Endometrium (tissue), 2 donors: ENCODE measurements around the gene TM4SF1.
"Not testable (repeated sequence)": the region's sequence is repeated elsewhere in the genome, so short reads cannot be mapped to it uniquely, and the experiment has no call there.

Experiments
- FAIRE-seq: peaks from 2 replicates; lab custom pipeline; 2012; peaks lifted over from hg19 to GRCh38; lab: Jason Lieb, UNC
- donor health status: control.
- donor health status: control.

The TM4SF1 gene

GRCh38 chr3:149343951-149344350, 33.5 kb downstream of the TM4SF1 start:
- no peak for FAIRE-seq

GRCh38 chr3:149342413-149343380, 34.8 kb downstream of the TM4SF1 start:
- no peak for FAIRE-seq

GRCh38 chr3:149340310-149340933, 37.0 kb downstream of the TM4SF1 start:
- no peak for FAIRE-seq

GRCh38 chr3:149339931-149340309, 37.5 kb downstream of the TM4SF1 start:
- no peak for FAIRE-seq

DNA sequence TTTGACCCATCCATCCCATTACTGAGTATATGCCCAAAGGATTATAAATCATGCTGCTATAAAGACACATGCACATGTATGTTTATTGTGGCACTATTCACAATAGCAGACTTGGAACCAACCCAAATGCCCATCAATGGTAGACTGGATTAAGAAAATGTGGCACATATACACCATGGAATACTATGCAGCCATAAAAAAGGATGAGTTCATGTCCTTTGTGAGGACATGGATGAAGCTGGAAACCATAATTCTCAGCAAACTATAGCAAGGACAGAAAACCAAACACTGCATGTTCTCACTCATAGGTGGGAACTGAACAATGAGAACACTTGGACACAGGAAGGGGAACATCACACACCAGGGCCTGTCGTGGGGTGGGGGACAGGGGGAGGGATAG, 40.0 kb downstream of the TM4SF1 start:
- not testable (repeated sequence) for FAIRE-seq

GRCh38 chr3:149336925-149337324, 40.5 kb downstream of the TM4SF1 start:
- no peak for FAIRE-seq

- no peak for FAIRE-seq
These were observed 44.1 kb downstream of the TM4SF1 start, which contains the start of gene TM4SF18 for GRCh38 chr3:149333176-149333859. Gene TM4SF18 (minus strand): TSS chr3:149333636. CDS start chr3:149333382, 254 bp downstream.

GRCh38 chr3:149332771-149333170, 44.7 kb downstream of the TM4SF1 start:
- no peak for FAIRE-seq

DNA sequence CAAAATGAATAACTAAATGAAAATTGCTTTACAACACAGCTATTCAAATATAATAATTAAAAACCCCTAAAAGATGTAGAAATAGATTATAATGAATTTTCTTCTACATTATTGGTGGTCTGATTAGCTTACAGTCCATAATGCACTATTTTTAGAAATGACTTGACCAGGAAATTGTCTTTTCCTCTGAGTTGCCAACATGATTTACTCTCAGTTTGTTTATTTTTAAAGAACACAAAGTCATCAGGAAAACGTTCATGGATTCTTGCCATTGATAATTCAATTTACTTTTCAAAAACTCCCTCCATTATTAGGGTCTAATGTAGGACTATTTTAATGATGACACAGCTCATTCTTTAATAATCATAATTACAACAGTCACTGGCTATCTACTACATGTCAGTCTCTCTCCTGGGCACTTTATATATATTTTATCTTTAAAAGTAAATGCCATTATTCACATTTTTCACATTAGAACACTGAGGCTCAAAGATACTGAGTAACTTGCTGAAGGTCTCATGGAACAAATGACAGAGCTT, 45.2 kb downstream of the TM4SF1 start:
- no peak for FAIRE-seq

DNA sequence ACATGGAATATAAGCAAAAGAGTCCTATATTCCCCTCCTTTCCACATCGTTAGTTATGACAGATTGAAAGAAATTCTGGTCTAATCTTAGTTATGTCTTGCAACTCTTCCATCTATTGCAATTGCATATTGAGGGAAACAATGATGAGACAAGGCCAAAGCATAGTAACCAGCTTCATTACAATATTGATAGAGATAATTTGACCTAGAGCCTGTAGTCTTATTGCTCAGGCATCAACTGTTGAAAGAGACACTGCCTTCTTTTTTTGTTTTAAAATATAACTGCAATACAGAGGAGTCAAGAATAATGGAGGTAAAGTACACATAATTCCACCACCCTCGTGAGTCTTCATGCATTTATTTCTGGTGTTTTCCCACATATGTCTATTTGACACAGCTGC, 46.1 kb downstream of the TM4SF1 start:
- FAIRE-seq: no peak

DNA sequence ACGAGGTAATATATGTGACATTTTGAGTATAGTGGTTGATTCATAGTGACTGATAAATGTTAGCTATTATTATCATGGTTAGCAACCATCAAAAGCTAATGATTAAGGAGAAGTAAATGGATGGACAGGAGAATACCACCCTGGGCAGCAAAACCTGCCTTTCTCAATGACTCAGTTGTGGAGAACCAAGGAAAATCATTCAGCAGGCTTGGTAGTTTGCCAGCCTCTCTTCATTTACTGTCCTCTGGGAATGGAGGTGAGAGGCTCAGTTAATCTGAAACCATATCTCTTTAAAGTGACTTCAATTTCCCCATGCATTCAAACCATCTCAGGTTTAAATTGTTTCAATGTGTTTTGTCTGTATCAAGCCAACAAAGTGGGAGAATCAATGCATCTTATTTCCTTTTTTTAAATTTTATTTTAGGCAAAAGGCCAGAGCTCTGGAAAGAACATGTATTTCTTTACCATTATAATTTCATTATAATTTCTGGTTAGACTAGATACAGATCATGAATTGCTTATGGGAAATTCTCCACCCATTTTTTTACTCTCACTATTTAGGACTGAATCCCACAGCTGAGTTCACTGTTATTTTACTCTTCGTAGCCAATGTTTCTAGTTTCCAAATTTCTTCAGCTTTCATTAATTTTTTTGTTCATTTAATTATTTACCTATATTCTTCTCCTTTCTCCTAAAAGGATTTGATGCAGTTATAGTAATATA, 46.7 kb downstream of the TM4SF1 start:
- no peak for FAIRE-seq

DNA sequence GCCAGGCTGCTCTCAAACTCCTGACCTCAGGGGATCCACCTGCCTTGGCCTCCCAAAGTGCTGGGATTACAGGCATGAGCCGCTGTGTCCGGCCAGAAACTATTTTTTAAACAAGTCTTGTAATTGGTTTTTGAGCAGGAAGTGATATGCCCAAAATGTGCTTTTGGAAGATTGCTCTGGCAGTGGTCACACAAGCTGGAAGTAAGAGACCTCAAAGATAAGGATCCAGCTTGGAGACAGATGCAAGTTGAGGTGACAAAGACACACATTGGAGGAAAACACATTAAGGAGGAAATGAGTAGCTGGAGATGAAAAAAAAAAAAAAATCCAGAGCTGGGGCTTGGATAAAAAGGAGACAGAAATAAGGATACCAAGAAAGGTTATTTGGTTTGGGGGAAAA, 50.3 kb downstream of the TM4SF1 start:
- no peak for FAIRE-seq

GRCh38 chr3:149325581-149325980, 51.9 kb downstream of the TM4SF1 start:
- no peak for FAIRE-seq

GRCh38 chr3:149324332-149324731, 53.1 kb downstream of the TM4SF1 start:
- FAIRE-seq: no peak

DNA sequence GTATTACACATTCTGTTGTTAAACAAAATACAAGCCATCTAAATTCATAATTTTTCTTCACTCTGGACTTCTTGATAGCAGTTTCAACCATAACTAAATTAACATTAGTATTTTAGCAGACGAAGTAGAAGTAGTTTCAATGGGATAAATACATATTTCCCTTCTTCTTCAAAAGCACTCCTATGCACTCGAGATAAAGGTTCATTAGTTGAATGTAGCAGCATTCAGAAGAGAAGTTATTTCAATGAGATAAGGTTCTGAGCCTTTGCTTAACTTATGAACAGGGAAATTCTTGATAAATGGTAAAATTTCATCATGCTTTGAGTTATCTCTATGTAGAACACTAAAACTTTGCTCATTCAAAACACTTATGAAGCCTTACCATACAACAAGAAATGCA, 55.8 kb downstream of the TM4SF1 start:
- FAIRE-seq: no peak

DNA sequence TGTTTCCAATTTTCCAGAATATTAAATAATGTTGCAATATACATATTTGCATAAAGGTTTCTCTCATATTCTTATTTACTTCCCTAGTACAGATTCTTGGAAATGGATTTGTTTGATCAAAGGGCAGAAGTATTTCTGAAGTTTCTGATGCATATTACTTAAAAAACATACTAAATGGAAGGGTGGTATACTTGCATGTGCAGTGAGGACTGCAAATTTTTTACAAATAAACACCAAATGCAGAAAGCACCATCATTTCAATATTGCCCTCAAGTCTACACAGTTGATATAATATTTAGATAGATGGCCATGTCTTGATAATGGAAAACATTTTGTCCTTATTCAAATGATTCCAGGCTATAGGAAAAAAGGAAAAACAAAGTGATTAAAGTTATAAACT, 56.3 kb downstream of the TM4SF1 start:
- FAIRE-seq: no peak

DNA sequence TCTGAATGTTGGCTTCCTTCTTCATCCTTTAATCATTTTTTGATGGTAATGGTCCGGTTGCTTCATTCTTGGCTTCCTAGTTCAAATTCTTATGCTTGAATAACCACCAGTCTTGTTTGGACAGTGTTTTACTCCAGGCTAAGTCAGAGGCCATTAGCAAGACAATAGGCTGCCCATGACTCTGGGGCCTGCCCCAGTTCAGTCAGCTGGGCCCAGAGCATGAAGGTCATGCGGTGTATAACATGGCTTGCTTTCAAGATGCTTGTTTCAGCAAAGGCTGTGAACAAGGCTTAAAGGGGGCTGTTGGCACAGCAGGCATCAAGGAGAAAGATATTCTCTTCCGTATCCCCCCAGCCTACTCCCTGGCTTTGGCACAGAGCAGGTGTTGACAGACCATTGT, 57.7 kb downstream of the TM4SF1 start:
- FAIRE-seq: no peak
